Measurements from ENCODE around the gene CLTCL1. TPM values are rescaled to one million over a fixed set of nuclear protein-coding genes. Genes with fewer than 3 reads are reported as not detected.
A peak's percentile ranks its signal among the peaks of the same experiment; 100 is the strongest.

The CLTCL1 gene
- total and polyA plus RNA-seq, 11 donors, result 4.6 to 20.9 (median 10.2) TPM

- Histone ChIP-seq H3K4me1 (peaks cover 0 to 11% (median 4%) of the 10 kb centered on the region in 12 donors), H3K36me3 (peaks cover 0 to 51% (median 16%) of the 10 kb centered on the region in 9 donors), H3K9me3 (no peaks in the 10 kb centered on the region), H3K4me3 (no peak overlapping the region), H3K27me3 (no peaks in the 10 kb centered on the region), H3K27ac (peak overlapping the region in 8 of 12 donors; percentile 14 to 65 (median 38))
- ATAC-seq, result no peak
- 92 to 96% (median 94%) methylated on average over 5 to 7 of the region's 7 CpGs for WGBS, 4 donors
- intact Hi-C loops (cut with DNase I), result no loop called here
- no peak for DNase-seq
- TF ChIP-seq CTCF (IDR thresholded peaks at IDR 0.05) (no peak), POLR2A (IDR thresholded peaks at IDR 0.05) (no peak)
These were observed 52.1 kb downstream of the CLTCL1 start for GRCh38 chr22:19239464-19239863.

GRCh38 chr22:19238900-19239299 is 52.6 kb downstream of the CLTCL1 start:
- ATAC-seq, result peak; percentile 52 to 85 (median 65)

DNA sequence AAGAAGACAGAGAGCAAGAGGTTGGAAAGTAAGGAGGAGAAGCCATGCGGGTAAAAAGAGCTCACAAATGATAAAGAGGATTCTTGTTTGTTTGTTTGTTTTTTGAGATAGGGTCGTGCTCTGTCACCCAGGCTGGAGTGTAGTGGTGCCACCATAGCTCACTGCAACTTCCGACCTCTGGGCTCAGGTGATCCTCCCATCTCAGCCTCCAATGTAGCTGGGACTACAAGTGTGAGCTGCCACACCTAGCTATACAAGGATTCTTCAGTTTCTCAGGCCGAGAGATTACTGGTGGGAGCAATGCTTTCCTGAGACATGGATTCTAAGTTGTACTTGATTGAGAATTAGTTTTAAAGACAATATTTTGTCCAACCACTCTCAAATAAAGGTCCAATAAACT is 55.6 kb downstream of the CLTCL1 start:
- Histone ChIP-seq H3K9me3 (no peaks in the 10 kb centered on the region), H3K4me1 (peaks cover 0 to 12% (median 3%) of the 10 kb centered on the region in 12 donors), H3K27me3 (no peaks in the 10 kb centered on the region), H3K36me3 (peaks cover 0 to 67% (median 31%) of the 10 kb centered on the region in 9 donors), H3K4me3 (no peak overlapping the region), H3K27ac (no peak overlapping the region)
- intact Hi-C loops (cut with DNase I), result no loop called here
- TF ChIP-seq POLR2A (IDR thresholded peaks at IDR 0.05), result no peak
- DNase-seq (no peak), ATAC-seq (no peak)
- WGBS, 4 donors, result 89 to 98% (median 93%) methylated on average over 4 of the region's 4 CpGs

More at GRCh38 chr22:19238900-19239299, 52.6 kb downstream of the CLTCL1 start:
- H3K9me3 ChIP-seq, result no peaks in the 10 kb centered on the region
- intact Hi-C loops (cut with DNase I), result no loop called here
- peak overlapping the region in 7 of 12 donors; percentile 14 to 65 (median 40) for H3K27ac ChIP-seq
- H3K4me3 ChIP-seq, result no peak overlapping the region
- DNase-seq, result peak in 2 of 5 donors; percentile 14 to 34
- H3K4me1 ChIP-seq, result peaks cover 0 to 11% (median 4%) of the 10 kb centered on the region in 12 donors
- H3K36me3 ChIP-seq, result peaks cover 0 to 56% (median 16%) of the 10 kb centered on the region in 9 donors
- whole genome bisulfite sequencing, 4 donors, result 48 to 69% (median 59%) methylated on average over 7 of the region's 7 CpGs
- TF ChIP-seq CTCF (IDR thresholded peaks at IDR 0.05), result no peak
- no peak for TF ChIP-seq POLR2A (IDR thresholded peaks at IDR 0.05)
- no peaks in the 10 kb centered on the region for H3K27me3 ChIP-seq

DNA sequence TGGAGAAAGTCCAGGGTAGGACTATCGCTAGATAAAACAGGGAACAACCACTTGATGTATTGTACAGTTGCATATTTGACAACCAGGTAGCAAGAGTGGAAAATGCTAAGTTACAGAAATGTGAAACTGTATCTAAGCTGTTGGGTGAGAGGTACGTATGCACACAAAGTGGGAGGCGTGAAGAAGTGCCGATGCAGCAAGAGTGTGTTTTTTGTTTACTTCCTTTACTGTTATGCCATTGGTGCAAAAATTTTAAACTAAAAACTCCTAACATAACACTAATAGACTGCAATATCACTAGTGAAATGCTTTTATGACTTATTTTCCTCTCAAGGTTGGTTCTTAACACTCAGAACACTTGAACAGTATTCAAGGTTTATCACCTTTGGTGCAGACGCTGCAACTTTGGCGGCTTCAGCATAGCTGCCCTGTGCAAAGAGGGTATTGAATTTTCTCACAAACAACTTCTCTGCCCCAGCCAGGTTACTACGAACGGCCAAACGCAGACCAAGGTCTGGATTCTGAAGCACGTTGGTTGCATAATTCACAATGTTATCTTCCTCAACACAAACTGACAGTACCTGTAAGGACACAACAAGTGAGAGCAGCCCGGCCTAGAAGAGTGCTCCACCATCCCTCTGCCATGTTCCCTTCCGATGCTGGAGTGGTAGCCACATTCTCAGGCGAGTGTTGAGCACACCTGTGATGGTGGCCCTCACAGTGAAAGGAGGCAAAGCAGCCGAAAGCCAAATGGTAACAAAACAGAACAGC is 57.2 kb downstream of the CLTCL1 start:
- intact Hi-C loops (cut with DNase I), result no loop called here
- DNase-seq (no peak), ATAC-seq (no peak)
- Histone ChIP-seq H3K36me3 (peaks cover 0 to 80% (median 40%) of the 10 kb centered on the region in 9 donors), H3K9me3 (no peaks in the 10 kb centered on the region), H3K27ac (no peak overlapping the region), H3K27me3 (no peaks in the 10 kb centered on the region), H3K4me1 (peaks cover 0 to 9% (median under 1%) of the 10 kb centered on the region in 12 donors), H3K4me3 (no peak overlapping the region)
- WGBS, 4 donors, result 90 to 97% (median 95%) methylated on average over 14 of the region's 14 CpGs
- no peak for TF ChIP-seq CTCF (IDR thresholded peaks at IDR 0.05)
- TF ChIP-seq POLR2A (IDR thresholded peaks at IDR 0.05), result no peak

All from heart left ventricle (tissue), 16 donors.